Activated B cell treated with CpG ODN at 0.5 μM for 24 hours (primary cell): Measurements from ENCODE around the gene NOTCH4. TPM values are rescaled to one million over a fixed set of nuclear protein-coding genes. Genes with fewer than 3 reads are reported as not detected.
A peak's percentile ranks its signal among the peaks of the same experiment; 100 is the strongest.

Source experiments
- ATAC-seq: fragments of 200-7000 bp; cut with Tn5 transposase; one replicate; pipeline ENCODE4 v1.10.0; 2021; ENCODE audit warnings: low read depth, mild to moderate bottlenecking, moderate library complexity
- CTCF ChIA-PET: fragments of 350-600 bp; sonication (Branson Sonifier 250); formaldehyde crosslinking; loops from one replicate; lab custom pipeline; 2021; ENCODE audit warnings: antibody characterized with exemption; lab: Charles Lee
- POLR2A ChIA-PET: fragments of 350-600 bp; sonication (Branson Sonifier 250); formaldehyde crosslinking; loops from one replicate; lab custom pipeline; 2021; ENCODE audit warnings: antibody characterized with exemption; lab: Charles Lee
- DNase-seq: peaks from one replicate; pipeline ENCODE4 v3.0.0; 2022
- H3K27ac Mint-ChIP-seq: one replicate; pipeline ENCODE4 v1.8.0; 2020; ENCODE audit warnings: mixed read lengths
- H3K27me3 Mint-ChIP-seq: one replicate; pipeline ENCODE4 v1.8.0; 2021; ENCODE audit warnings: mixed read lengths
- H3K36me3 Mint-ChIP-seq: one replicate; pipeline ENCODE4 v1.8.0; 2021; ENCODE audit warnings: low read depth, mixed read lengths
- H3K4me1 Mint-ChIP-seq: one replicate; pipeline ENCODE4 v1.8.0; 2021; ENCODE audit warnings: mixed read lengths
- H3K4me3 Mint-ChIP-seq: one replicate; pipeline ENCODE4 v1.8.0; 2020; ENCODE audit warnings: mild to moderate bottlenecking, mixed read lengths
- H3K9me3 Mint-ChIP-seq: one replicate; pipeline ENCODE4 v1.8.0; 2020; ENCODE audit warnings: mixed read lengths
- CTCF ChIP-seq: fragments of 200-600 bp; IDR thresholded peaks from one replicate; pipeline ENCODE4 v1.8.0; 2022; ENCODE audit warnings: antibody characterized with exemption, mild to moderate bottlenecking
- intact Hi-C: fragments of 100-400 bp; cut with micrococcal nuclease; formaldehyde crosslinking; loops from one replicate; pipeline ENCODE4 v1.15.1; 2024
- total RNA-seq: library from RNA; stranded (reverse); gene quantifications from 2 replicates; pipeline ENCODE4 v1.2.3, GENCODE V29; 2022

Gene NOTCH4
- total RNA-seq, 1 donor from 2014 or later = 3.3 TPM

- no peaks in the 10 kb centered on the region for H3K9me3 Mint-ChIP-seq
- ChIA-PET POLR2A (interaction anchor here (0.6 to 5.0 kb wide), 10 partner anchors 8 to 1232 kb away, joined by 3 to 102 read pairs (median 6); partner anchors contain the start of genes ATF6B, FKBPL, GPSM3 and PBX2), CTCF (interaction anchor here (1.4 kb wide), 1 partner anchor 58 kb away, joined by 4 read pairs; no protein-coding TSS in a partner anchor)
- peak overlapping the region; percentile 96 for H3K4me3 Mint-ChIP-seq
- H3K36me3 Mint-ChIP-seq = peaks cover 43% of the 10 kb centered on the region
- intact Hi-C loops = loop anchor here (1.0 to 10.0 kb wide), 6 partner anchors 47 to 1560 kb away; partner anchors contain the start of genes C6orf47, CSNK2B, FKBPL and GPANK1
- H3K27ac Mint-ChIP-seq = peak overlapping the region; percentile 99
- DNase-seq = no peak
- H3K27me3 Mint-ChIP-seq = no peaks in the 10 kb centered on the region
- ATAC-seq = no peak
- H3K4me1 Mint-ChIP-seq = peaks cover 54% of the 10 kb centered on the region
- no peak for TF ChIP-seq CTCF
Measured at GRCh38 chr6:32177183-32177787, 46.6 kb downstream of the NOTCH4 start.

GRCh38 chr6:32176476-32177182 lies 47.2 kb downstream of the NOTCH4 start:
- Mint-ChIP-seq H3K4me3 (peak overlapping the region; percentile 96), H3K36me3 (peaks cover 37% of the 10 kb centered on the region), H3K27ac (peak overlapping the region; percentile 99), H3K27me3 (no peaks in the 10 kb centered on the region), H3K9me3 (no peaks in the 10 kb centered on the region), H3K4me1 (peaks cover 54% of the 10 kb centered on the region)
- TF ChIP-seq CTCF = no peak
- intact Hi-C loops = loop anchor here (1.0 to 10.0 kb wide), 7 partner anchors 22 to 1559 kb away; partner anchors contain the start of genes C6orf47, CSNK2B, FKBPL and GPANK1
- no peak for ATAC-seq
- ChIA-PET POLR2A (interaction anchor here (0.6 to 5.0 kb wide), 9 partner anchors 9 to 668 kb away, joined by 3 to 102 read pairs (median 5); partner anchors contain the start of genes ATF6B, FKBPL, GPSM3 and NELFE), CTCF (interaction anchor here (1.4 kb wide), 1 partner anchor 58 kb away, joined by 4 read pairs; no protein-coding TSS in a partner anchor)
- DNase-seq = no peak

GRCh38 chr6:32175711-32176475 lies 48.0 kb downstream of the NOTCH4 start, which contains the start of gene AGPAT1:
TSS of gene AGPAT1 (minus strand) at chr6:32176084. CDS start at chr6:32171496, 4,588 bp downstream.
- no peak for TF ChIP-seq CTCF
- POLR2A ChIA-PET = interaction anchor here (0.6 to 5.0 kb wide), 7 partner anchors 10 to 669 kb away, joined by 3 to 102 read pairs (median 5); partner anchors contain the start of genes ATF6B, GPSM3, NELFE and PBX2
- H3K27ac Mint-ChIP-seq = peak within 1 kb of the TSS; percentile 99
- H3K4me3 Mint-ChIP-seq = peak within 1 kb of the TSS; percentile 96
- DNase-seq = peak; percentile 92
- intact Hi-C loops = loop anchor here (1.0 to 10.0 kb wide), 6 partner anchors 22 to 1559 kb away; partner anchors contain the start of genes C6orf47, CSNK2B, GPANK1 and HSD17B8
- CTCF ChIA-PET = no interaction called here
- H3K4me1 Mint-ChIP-seq = peaks cover 54% of the 10 kb centered on the region
- peak; percentile 50 for ATAC-seq
- no peaks in the 10 kb centered on the region for H3K9me3 Mint-ChIP-seq
- peaks cover 33% of the 10 kb centered on the region for H3K36me3 Mint-ChIP-seq
- H3K27me3 Mint-ChIP-seq = no peaks in the 10 kb centered on the region

GRCh38 chr6:32175322-32175710 lies 48.6 kb downstream of the NOTCH4 start:
- Mint-ChIP-seq H3K27ac (peak overlapping the region; percentile 99), H3K27me3 (no peaks in the 10 kb centered on the region), H3K4me3 (peak overlapping the region; percentile 96), H3K36me3 (peaks cover 33% of the 10 kb centered on the region), H3K9me3 (no peaks in the 10 kb centered on the region), H3K4me1 (peaks cover 49% of the 10 kb centered on the region)
- CTCF ChIA-PET = no interaction called here
- POLR2A ChIA-PET = no interaction called here
- DNase-seq (no peak), ATAC-seq (no peak)
- no peak for TF ChIP-seq CTCF
- intact Hi-C loops = loop anchor here (5.0 to 10.0 kb wide), 4 partner anchors 273 to 1558 kb away; partner anchors contain the start of genes C6orf47, CSNK2B, GPANK1 and HSD17B8
